Keratinocyte (primary cell): Measurements from ENCODE around the gene VOPP1. TPM values are rescaled to one million over a fixed set of nuclear protein-coding genes. Genes with fewer than 3 reads are reported as not detected.

ENCODE experiments used
- DNase-seq: peaks from one replicate; pipeline ENCODE4 v3.0.0-alpha.2; 2011; ENCODE audit warnings: low read depth, missing footprints, low spot score
- FAIRE-seq: peaks from 2 replicates; lab custom pipeline; 2011; peaks lifted over from hg19 to GRCh38; lab: Jason Lieb, UNC
- H2AFZ ChIP-seq: 2 replicates; pipeline ENCODE4 v1.6.0; 2012; ENCODE audit warnings: low read length, control low read depth, inconsistent platforms; ENCODE audit not compliant: control insufficient read depth
- H3K27ac ChIP-seq: 2 replicates; pipeline ENCODE4 v1.5.1; 2011; ENCODE audit warnings: low read length; ENCODE audit not compliant: control insufficient read depth, insufficient read depth
- H3K27me3 ChIP-seq: 3 replicates; pipeline ENCODE4 v1.6.0; 2011; ENCODE audit warnings: low read length; ENCODE audit not compliant: control insufficient read depth, insufficient read depth; ENCODE audit errors: extremely low read depth
- H3K36me3 ChIP-seq, 2 experiments: 2 replicates in 1 of 2; 3 replicates in 1 of 2; pipeline ENCODE4 v1.5.1; 2011; ENCODE audit warnings: low read length in 2 of 2, mild to moderate bottlenecking in 1 of 2; ENCODE audit not compliant: control insufficient read depth in 2 of 2, insufficient read depth in 2 of 2; ENCODE audit errors: extremely low read depth in 1 of 2
- H3K4me1 ChIP-seq: 3 replicates; pipeline ENCODE4 v1.5.1; 2011; ENCODE audit warnings: low read length; ENCODE audit not compliant: control insufficient read depth, insufficient read depth; ENCODE audit errors: extremely low read depth
- H3K4me2 ChIP-seq: 3 replicates; pipeline ENCODE4 v1.6.0; 2011; ENCODE audit warnings: low read depth, low read length; ENCODE audit not compliant: control insufficient read depth, insufficient read depth; ENCODE audit errors: extremely low read depth
- H3K4me3 ChIP-seq, 3 experiments: fragments of 200-600 bp in 1 of 3; sonication (generic) in 1 of 3; 2 replicates in 2 of 3; 3 replicates in 1 of 3; pipeline ENCODE4 v1.5.1; 2011 to 2016; ENCODE audit warnings: low read length in 3 of 3, mild to moderate bottlenecking in 3 of 3, control low read depth in 2 of 3, inconsistent platforms in 1 of 3, low read depth in 1 of 3, mixed read lengths in 1 of 3, mixed run types in 1 of 3, moderate library complexity in 1 of 3; ENCODE audit not compliant: control insufficient read depth in 2 of 3, insufficient read depth in 2 of 3; ENCODE audit errors: extremely low read depth in 1 of 3
- H3K79me2 ChIP-seq: 2 replicates; pipeline ENCODE4 v1.6.0; 2012; ENCODE audit warnings: low read length; ENCODE audit not compliant: control insufficient read depth, insufficient read depth
- H3K9ac ChIP-seq: 3 replicates; pipeline ENCODE4 v1.6.0; 2011; ENCODE audit warnings: low read length; ENCODE audit not compliant: control insufficient read depth, insufficient read depth; ENCODE audit errors: extremely low read depth
- H3K9me1 ChIP-seq: 3 replicates; pipeline ENCODE4 v1.6.0; 2011; ENCODE audit warnings: low read length; ENCODE audit not compliant: control insufficient read depth, insufficient read depth; ENCODE audit errors: extremely low read depth
- H3K9me3 ChIP-seq: 2 replicates; pipeline ENCODE4 v1.5.1; 2012; ENCODE audit warnings: low read depth, low read length; ENCODE audit not compliant: control insufficient read depth
- H4K20me1 ChIP-seq: 3 replicates; pipeline ENCODE4 v1.6.0; 2011; ENCODE audit warnings: low read length; ENCODE audit not compliant: control insufficient read depth, insufficient read depth; ENCODE audit errors: extremely low read depth
- EZH2 ChIP-seq: IDR thresholded peaks from one replicate; pipeline ENCODE4 v1.6.1; 2012; ENCODE audit warnings: inconsistent platforms, mild to moderate bottlenecking, low read length, moderate library complexity
- dilution Hi-C: fragments of 300-500 bp; cut with MboI; formaldehyde crosslinking; loops from one replicate; pipeline ENCODE4 v1.7.0; 2020; ENCODE audit warnings: low sequenced_read_pairs; ENCODE audit not compliant: extremely low pct_ligation_motif_present
- polyA plus RNA-seq, 5 experiments: library from polyadenylated mRNA; depleted of rRNA in 3 of 5; stranded (reverse) in 3 of 5; stranded (forward) in 1 of 5; unstranded in 1 of 5; fragments of >200 nt; gene quantifications; 1 replicate in 1 of 5; 2 replicates in 3 of 5; 3 replicates in 1 of 5; pipeline versions ENCODE4 v1.2.1 to v1.2.3, GENCODE V29; 2011 to 2012; ENCODE audit warnings: missing spikeins in 2 of 5, low read depth in 1 of 5, low replicate concordance in 1 of 5
- TF ChIP-seq, protein P1 (sequence below), 3 experiments: IDR thresholded peaks in 1 of 3; conservative IDR thresholded peaks in 1 of 3; optimal IDR thresholded peaks in 1 of 3; 2 replicates in 2 of 3; 3 replicates in 1 of 3; pipeline versions ENCODE3 to v1.5.1; 2011; ENCODE audit warnings: low read length in 3 of 3, mild to moderate bottlenecking in 3 of 3, moderate library complexity in 2 of 3, control low read depth in 1 of 3, inconsistent platforms in 1 of 3; ENCODE audit not compliant: insufficient read depth in 2 of 3; ENCODE audit errors: extremely low read depth in 1 of 3

The VOPP1 gene
- polyA plus RNA-seq, 1 donor (not counting 4 experiments of a cell fraction or from before 2014, with no cell fraction given), result 49.2 TPM

DNA sequence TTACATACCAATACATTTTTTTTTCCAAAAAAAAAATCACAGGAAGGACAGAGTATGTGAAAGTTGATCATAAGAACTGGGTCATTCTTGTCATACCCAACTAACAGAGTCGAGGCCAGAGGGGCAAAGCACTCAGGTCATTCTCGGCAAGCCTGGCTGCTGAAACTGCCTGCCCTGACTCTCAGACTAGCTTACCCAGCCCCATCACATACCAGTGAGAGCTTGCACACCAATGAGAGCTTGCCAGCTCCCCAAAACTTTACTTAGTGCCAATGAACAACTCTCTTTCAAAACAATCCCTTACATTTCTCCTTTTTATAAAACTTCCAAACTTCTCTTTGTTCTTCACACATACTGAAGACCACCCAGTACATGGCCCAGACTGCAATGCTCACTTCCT, 48.9 kb downstream of the VOPP1 start:
- peaks cover 9% of the 10 kb centered on the region for H3K4me1 ChIP-seq

DNA sequence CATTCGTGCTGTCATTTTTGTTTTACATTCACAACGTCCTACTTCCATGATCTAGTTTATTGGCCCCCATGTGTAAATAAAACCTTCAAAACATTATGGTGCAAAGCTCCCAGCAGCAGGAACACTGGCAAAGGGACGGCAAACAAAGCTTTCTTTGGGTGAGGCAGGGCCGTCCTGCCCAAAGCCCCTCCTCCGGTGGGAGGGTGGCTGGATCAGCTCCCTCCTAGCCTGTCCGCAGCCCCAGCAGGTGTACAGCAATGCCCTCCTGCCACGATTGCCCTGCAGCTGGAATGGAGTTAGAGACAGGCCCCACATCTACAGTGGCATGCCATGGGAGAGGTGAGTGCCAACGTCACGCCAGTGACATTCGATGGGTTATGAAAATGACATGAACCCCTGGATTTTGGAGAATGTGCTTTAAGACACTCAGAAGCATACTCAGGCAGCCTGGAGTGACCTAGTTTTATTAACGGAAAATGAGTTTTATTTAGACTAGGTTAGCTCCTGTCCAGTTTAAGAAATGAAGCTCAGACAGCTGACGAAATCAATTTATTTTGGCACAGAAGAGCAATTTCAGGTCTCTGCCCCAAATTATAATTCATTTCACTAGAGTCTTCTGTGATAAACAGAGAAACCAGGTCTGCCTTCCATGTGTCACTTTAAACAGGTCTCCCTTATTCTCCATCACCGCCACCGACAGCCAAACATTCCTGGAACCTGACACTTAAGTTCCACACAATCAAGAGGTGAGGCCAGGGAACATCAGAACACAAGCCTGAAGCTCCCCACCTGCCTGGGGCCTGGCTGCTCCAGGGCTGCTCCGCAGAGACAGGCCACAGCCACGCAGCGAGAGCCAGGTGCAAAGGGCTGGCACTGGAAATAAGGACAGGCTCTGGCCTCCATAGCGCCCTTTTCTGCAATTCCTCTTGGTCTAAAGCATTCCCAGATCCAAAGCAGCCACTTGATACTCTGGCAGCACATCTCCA, 50.1 kb downstream of the VOPP1 start:
- Histone ChIP-seq H3K79me2 (peaks cover 46% of the 10 kb centered on the region), H3K9me3 (no peaks in the 10 kb centered on the region), H3K27ac (no peak overlapping the region), H3K9me1 (no peaks in the 10 kb centered on the region), H3K9ac (no peak overlapping the region), H3K36me3 (peaks cover 13 to 18% of the 10 kb centered on the region in 2 experiments), H3K27me3 (no peaks in the 10 kb centered on the region), H3K4me3 (no peak overlapping the region), H2AFZ (no peak overlapping the region), H4K20me1 (peaks cover 5% of the 10 kb centered on the region), H3K4me1 (peaks cover 9% of the 10 kb centered on the region), H3K4me2 (no peak overlapping the region)
- no peak for TF ChIP-seq EZH2
- TF ChIP-seq, protein P1, sequence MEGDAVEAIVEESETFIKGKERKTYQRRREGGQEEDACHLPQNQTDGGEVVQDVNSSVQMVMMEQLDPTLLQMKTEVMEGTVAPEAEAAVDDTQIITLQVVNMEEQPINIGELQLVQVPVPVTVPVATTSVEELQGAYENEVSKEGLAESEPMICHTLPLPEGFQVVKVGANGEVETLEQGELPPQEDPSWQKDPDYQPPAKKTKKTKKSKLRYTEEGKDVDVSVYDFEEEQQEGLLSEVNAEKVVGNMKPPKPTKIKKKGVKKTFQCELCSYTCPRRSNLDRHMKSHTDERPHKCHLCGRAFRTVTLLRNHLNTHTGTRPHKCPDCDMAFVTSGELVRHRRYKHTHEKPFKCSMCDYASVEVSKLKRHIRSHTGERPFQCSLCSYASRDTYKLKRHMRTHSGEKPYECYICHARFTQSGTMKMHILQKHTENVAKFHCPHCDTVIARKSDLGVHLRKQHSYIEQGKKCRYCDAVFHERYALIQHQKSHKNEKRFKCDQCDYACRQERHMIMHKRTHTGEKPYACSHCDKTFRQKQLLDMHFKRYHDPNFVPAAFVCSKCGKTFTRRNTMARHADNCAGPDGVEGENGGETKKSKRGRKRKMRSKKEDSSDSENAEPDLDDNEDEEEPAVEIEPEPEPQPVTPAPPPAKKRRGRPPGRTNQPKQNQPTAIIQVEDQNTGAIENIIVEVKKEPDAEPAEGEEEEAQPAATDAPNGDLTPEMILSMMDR (optimal IDR thresholded peaks at IDR 0.05 in 1 of 3, IDR thresholded peaks at IDR 0.05 in 1 of 3, conservative IDR thresholded peaks at IDR 0.05 in 1 of 3; ENCODE audit: extremely low read depth in 1 of 3, insufficient read depth in 2 of 3, low read length in 3 of 3), result no peak
- dilution Hi-C loops, result no loop called here
- FAIRE-seq (no peak), DNase-seq (no peak)

More for the DNA sequence above, 48.9 kb downstream of the VOPP1 start:
- FAIRE-seq (no peak), DNase-seq (no peak)
- H3K27ac ChIP-seq, result peak overlapping the region; percentile 3
- H4K20me1 ChIP-seq, result peaks cover 5% of the 10 kb centered on the region
- no peak overlapping the region for H2AFZ ChIP-seq
- no peak overlapping the region for H3K4me3 ChIP-seq
- H3K27me3 ChIP-seq, result no peaks in the 10 kb centered on the region
- H3K9me3 ChIP-seq, result no peaks in the 10 kb centered on the region
- TF ChIP-seq, protein P1 (optimal IDR thresholded peaks at IDR 0.05 in 1 of 3, IDR thresholded peaks at IDR 0.05 in 1 of 3, conservative IDR thresholded peaks at IDR 0.05 in 1 of 3; ENCODE audit: extremely low read depth in 1 of 3, insufficient read depth in 2 of 3, low read length in 3 of 3), result no peak
- no peak for TF ChIP-seq EZH2
- H3K4me2 ChIP-seq, result peak overlapping the region; percentile 30
- no peak overlapping the region for H3K9ac ChIP-seq
- peaks cover 5 to 8% of the 10 kb centered on the region in 2 experiments for H3K36me3 ChIP-seq
- H3K9me1 ChIP-seq, result no peaks in the 10 kb centered on the region
- H3K79me2 ChIP-seq, result peaks cover 49% of the 10 kb centered on the region
- dilution Hi-C loops, result no loop called here
